Activated naive CD4-positive, alpha-beta T cell treated with anti-CD3 and anti-CD28 coated beads for 36 hours (primary cell): ENCODE results near the gene APCDD1L. TPM values are rescaled to one million over a fixed set of nuclear protein-coding genes. Genes with fewer than 3 reads are reported as not detected.
"Not testable (repeated sequence)": the region's sequence is repeated elsewhere in the genome, so short reads cannot be mapped to it uniquely, and the experiment has no call there.

Experiments used
- CTCF ChIA-PET: fragments of 350-600 bp; sonication (Branson Sonifier 250); formaldehyde crosslinking; loops from one replicate; lab custom pipeline; 2021; ENCODE audit warnings: antibody characterized with exemption; lab: Charles Lee
- DNase-seq: peaks from one replicate; pipeline ENCODE4 v3.0.0-alpha.2; 2020
- H3K27ac Mint-ChIP-seq: one replicate; pipeline ENCODE4 v1.8.0; 2021; ENCODE audit warnings: mild to moderate bottlenecking, mixed read lengths
- H3K27me3 Mint-ChIP-seq: one replicate; pipeline ENCODE4 v1.8.0; 2021; ENCODE audit warnings: low read depth, mixed read lengths
- H3K36me3 Mint-ChIP-seq: one replicate; pipeline ENCODE4 v1.8.0; 2021; ENCODE audit warnings: low read depth, mixed read lengths
- H3K4me1 Mint-ChIP-seq: one replicate; pipeline ENCODE4 v1.8.0; 2021; ENCODE audit warnings: low read depth, mixed read lengths
- H3K4me3 Mint-ChIP-seq: one replicate; pipeline ENCODE4 v1.8.0; 2021; ENCODE audit warnings: mild to moderate bottlenecking, moderate library complexity, mixed read lengths
- H3K9me3 Mint-ChIP-seq: one replicate; pipeline ENCODE4 v1.8.0; 2021; ENCODE audit warnings: mixed read lengths
- intact Hi-C: fragments of 100-400 bp; cut with micrococcal nuclease; formaldehyde crosslinking; loops from one replicate; pipeline ENCODE4 v1.15.1; 2023
- total RNA-seq, 2 experiments: library from RNA; stranded (reverse); gene quantifications; one replicate each; pipeline ENCODE4 v1.2.3, GENCODE V29; 2021

APCDD1L gene
- total RNA-seq, 2 experiments from 2014 or later, result not detected

GRCh38 chr20:58433759-58434158 lies 81.4 kb downstream of the APCDD1L start:
- Mint-ChIP-seq H3K4me3 (no peak overlapping the region), H3K36me3 (peaks cover 29% of the 10 kb centered on the region), H3K9me3 (no peaks in the 10 kb centered on the region), H3K27ac (no peak overlapping the region), H3K27me3 (no peaks in the 10 kb centered on the region), H3K4me1 (peaks cover 46% of the 10 kb centered on the region)
- no peak for DNase-seq
- CTCF ChIA-PET, result no interaction called here
- intact Hi-C loops, result no loop called here

- no peak overlapping the region for H3K4me3 Mint-ChIP-seq
- CTCF ChIA-PET, result interaction anchor here (0.6 kb wide), 1 partner anchor 47 kb away, joined by 6 read pairs; no protein-coding TSS in a partner anchor
- intact Hi-C loops, result no loop called here
- no peak for DNase-seq
- H3K9me3 Mint-ChIP-seq, result no peaks in the 10 kb centered on the region
- H3K4me1 Mint-ChIP-seq, result peaks cover 46% of the 10 kb centered on the region
- H3K27ac Mint-ChIP-seq, result no peak overlapping the region
- no peaks in the 10 kb centered on the region for H3K27me3 Mint-ChIP-seq
- peaks cover 29% of the 10 kb centered on the region for H3K36me3 Mint-ChIP-seq
Measured at GRCh38 chr20:58433029-58433647, 82.1 kb downstream of the APCDD1L start.

GRCh38 chr20:58432186-58432954 lies 82.8 kb downstream of the APCDD1L start:
- no peak for DNase-seq
- Mint-ChIP-seq H3K9me3 (no peaks in the 10 kb centered on the region), H3K36me3 (peaks cover 23% of the 10 kb centered on the region), H3K27ac (no peak overlapping the region), H3K4me3 (no peak overlapping the region), H3K27me3 (no peaks in the 10 kb centered on the region), H3K4me1 (peaks cover 40% of the 10 kb centered on the region)
- intact Hi-C loops, result no loop called here
- CTCF ChIA-PET, result interaction anchor here (0.6 to 1.1 kb wide), 3 partner anchors 9 to 219 kb away, joined by 3 to 6 read pairs (median 3); partner anchors contain the start of gene STX16

GRCh38 chr20:58431134-58431533 lies 84.1 kb downstream of the APCDD1L start:
- Mint-ChIP-seq H3K4me1 (peaks cover 35% of the 10 kb centered on the region), H3K36me3 (peaks cover 21% of the 10 kb centered on the region), H3K27ac (no peak overlapping the region), H3K27me3 (no peaks in the 10 kb centered on the region), H3K9me3 (no peaks in the 10 kb centered on the region), H3K4me3 (no peak overlapping the region)
- intact Hi-C loops, result no loop called here
- CTCF ChIA-PET, result interaction anchor here (0.6 kb wide), 1 partner anchor 26 kb away, joined by 3 read pairs; no protein-coding TSS in a partner anchor
- no peak for DNase-seq

- no peak for DNase-seq
- Mint-ChIP-seq H3K4me3 (no peak overlapping the region), H3K36me3 (peaks cover 20% of the 10 kb centered on the region), H3K27me3 (no peaks in the 10 kb centered on the region), H3K27ac (no peak overlapping the region), H3K4me1 (peaks cover 31% of the 10 kb centered on the region), H3K9me3 (no peaks in the 10 kb centered on the region)
- CTCF ChIA-PET, result interaction anchor here (0.8 kb wide), 1 partner anchor 30 kb away, joined by 3 read pairs; no protein-coding TSS in a partner anchor
- intact Hi-C loops, result no loop called here
Measured at GRCh38 chr20:58429303-58429702, 85.9 kb downstream of the APCDD1L start.

GRCh38 chr20:58428364-58428763 lies 86.8 kb downstream of the APCDD1L start:
- Mint-ChIP-seq H3K9me3 (no peaks in the 10 kb centered on the region), H3K36me3 (peaks cover 20% of the 10 kb centered on the region), H3K4me3 (no peak overlapping the region), H3K4me1 (peaks cover 29% of the 10 kb centered on the region), H3K27ac (no peak overlapping the region), H3K27me3 (no peaks in the 10 kb centered on the region)
- no peak for DNase-seq
- CTCF ChIA-PET, result interaction anchor here (0.8 kb wide), 1 partner anchor 31 kb away, joined by 3 read pairs; no protein-coding TSS in a partner anchor
- intact Hi-C loops, result no loop called here

- peaks cover 21% of the 10 kb centered on the region for H3K4me1 Mint-ChIP-seq
- H3K27ac Mint-ChIP-seq, H3K4me3 Mint-ChIP-seq, H3K9me3 Mint-ChIP-seq, CTCF ChIA-PET, intact Hi-C loops, H3K27me3 Mint-ChIP-seq, DNase-seq: not testable (repeated sequence)
- peaks cover 19% of the 10 kb centered on the region for H3K36me3 Mint-ChIP-seq
Measured at GRCh38 chr20:58427571-58427970, 87.6 kb downstream of the APCDD1L start.

- intact Hi-C loops, result no loop called here
- DNase-seq, result no peak
- no peaks in the 10 kb centered on the region for H3K27me3 Mint-ChIP-seq
- peaks cover 18% of the 10 kb centered on the region for H3K4me1 Mint-ChIP-seq
- H3K27ac Mint-ChIP-seq, result no peak overlapping the region
- CTCF ChIA-PET, result no interaction called here
- H3K9me3 Mint-ChIP-seq, result no peaks in the 10 kb centered on the region
- no peak overlapping the region for H3K4me3 Mint-ChIP-seq
- peaks cover 28% of the 10 kb centered on the region for H3K36me3 Mint-ChIP-seq
Measured at GRCh38 chr20:58424218-58424969, 90.8 kb downstream of the APCDD1L start.

- Mint-ChIP-seq H3K4me1 (peaks cover 27% of the 10 kb centered on the region), H3K27me3 (no peaks in the 10 kb centered on the region), H3K9me3 (no peaks in the 10 kb centered on the region), H3K36me3 (peaks cover 32% of the 10 kb centered on the region), H3K27ac (no peak overlapping the region), H3K4me3 (no peak overlapping the region)
- intact Hi-C loops, result no loop called here
- no peak for DNase-seq
- CTCF ChIA-PET, result no interaction called here
Measured at GRCh38 chr20:58421497-58421850, 93.7 kb downstream of the APCDD1L start.

- H3K27me3 Mint-ChIP-seq, result no peaks in the 10 kb centered on the region
- no peak for DNase-seq
- no peak overlapping the region for H3K4me3 Mint-ChIP-seq
- CTCF ChIA-PET, result interaction anchor here (0.6 kb wide), 1 partner anchor 187 kb away, joined by 6 read pairs; no protein-coding TSS in a partner anchor
- no peaks in the 10 kb centered on the region for H3K9me3 Mint-ChIP-seq
- H3K36me3 Mint-ChIP-seq, result peaks cover 32% of the 10 kb centered on the region
- H3K27ac Mint-ChIP-seq, result no peak overlapping the region
- intact Hi-C loops, result no loop called here
- peaks cover 33% of the 10 kb centered on the region for H3K4me1 Mint-ChIP-seq
Measured at GRCh38 chr20:58420798-58421496, 94.3 kb downstream of the APCDD1L start.

- CTCF ChIA-PET, result interaction anchor here (0.8 kb wide), 1 partner anchor 54 kb away, joined by 3 read pairs; no protein-coding TSS in a partner anchor
- no peak overlapping the region for H3K27ac Mint-ChIP-seq
- no peak for DNase-seq
- intact Hi-C loops, result no loop called here
- H3K9me3 Mint-ChIP-seq, result peaks cover 2% of the 10 kb centered on the region
- H3K36me3 Mint-ChIP-seq, result peaks cover 27% of the 10 kb centered on the region
- peaks cover 40% of the 10 kb centered on the region for H3K4me1 Mint-ChIP-seq
- no peak overlapping the region for H3K4me3 Mint-ChIP-seq
- no peaks in the 10 kb centered on the region for H3K27me3 Mint-ChIP-seq
Measured at GRCh38 chr20:58418949-58419748, 96.0 kb downstream of the APCDD1L start.
